CD14-positive monocyte (primary cell): ENCODE data around the gene RALGAPA2. TPM values are rescaled to one million over a fixed set of nuclear protein-coding genes. Genes with fewer than 3 reads are reported as not detected.

Experiments used
- DNase-seq, 3 donors: peaks; one replicate each; pipeline ENCODE4 v3.0.0-alpha.2; 2011 to 2022
- H2AFZ ChIP-seq: 2 replicates; pipeline ENCODE4 v1.6.0; 2012; ENCODE audit warnings: mild to moderate bottlenecking, low read depth, low read length, inconsistent platforms; ENCODE audit not compliant: insufficient read depth, poor library complexity, severe bottlenecking
- H3K27ac ChIP-seq, 2 donors: 1 replicate in 1 of 2; 2 replicates in 1 of 2; pipeline ENCODE4 v1.5.1; 2012 to 2013; ENCODE audit warnings: low read length in 2 of 2, control low read depth in 1 of 2, inconsistent platforms in 1 of 2, low read depth in 1 of 2, mild to moderate bottlenecking in 1 of 2
- H3K27me3 ChIP-seq, 2 donors: one replicate each; pipeline versions ENCODE4 v1.6.0 to v1.6.1; 2011 to 2013; ENCODE audit warnings: low read length in 2 of 2; ENCODE audit not compliant: control insufficient read depth in 2 of 2, insufficient read depth in 2 of 2
- H3K36me3 ChIP-seq, 2 donors: replicated peaks in 1 of 2; 1 replicate in 1 of 2; 2 replicates in 1 of 2; pipeline versions ENCODE4 v1.5.1 to v1.6.1; 2012 to 2013; ENCODE audit warnings: low read length in 2 of 2, control low read depth in 1 of 2, inconsistent platforms in 1 of 2, mild to moderate bottlenecking in 1 of 2; ENCODE audit not compliant: insufficient read depth in 2 of 2, control insufficient read depth in 1 of 2
- H3K4me1 ChIP-seq, 2 donors: 1 replicate in 1 of 2; 2 replicates in 1 of 2; pipeline versions ENCODE4 v1.5.1 to v1.6.1; 2012 to 2013; ENCODE audit warnings: low read length in 2 of 2, control low read depth in 1 of 2, inconsistent platforms in 1 of 2, mild to moderate bottlenecking in 1 of 2, moderate library complexity in 1 of 2; ENCODE audit not compliant: insufficient read depth in 2 of 2, control insufficient read depth in 1 of 2
- H3K4me2 ChIP-seq: replicated peaks from 2 replicates; pipeline ENCODE3; 2012; ENCODE audit warnings: low read length, moderate library complexity, mild to moderate bottlenecking; ENCODE audit not compliant: poor library complexity, severe bottlenecking; ENCODE audit errors: extremely low read depth
- H3K4me3 ChIP-seq, 3 experiments: fragments of 200-600 bp in 1 of 3; sonication (generic) in 1 of 3; replicated peaks in 1 of 3; 1 replicate in 2 of 3; 2 replicates in 1 of 3; pipeline ENCODE4 v1.5.1; 2011 to 2013; ENCODE audit warnings: low read length in 3 of 3, mild to moderate bottlenecking in 3 of 3, control low read depth in 2 of 3, low read depth in 2 of 3, inconsistent platforms in 1 of 3, moderate library complexity in 1 of 3
- H3K79me2 ChIP-seq: 2 replicates; pipeline ENCODE4 v1.6.0; 2012; ENCODE audit warnings: mild to moderate bottlenecking, control low read depth, inconsistent platforms, low read length, moderate library complexity; ENCODE audit not compliant: insufficient read depth
- H3K9ac ChIP-seq: 2 replicates; pipeline ENCODE4 v1.6.0; 2017; ENCODE audit warnings: low read length, mild to moderate bottlenecking; ENCODE audit not compliant: insufficient read depth, poor library complexity, severe bottlenecking
- H3K9me3 ChIP-seq, 2 donors: replicated peaks in 1 of 2; 1 replicate in 1 of 2; 2 replicates in 1 of 2; pipeline versions ENCODE4 v1.5.1 to v1.6.1; 2012 to 2013; ENCODE audit warnings: low read length in 2 of 2, control low read depth in 1 of 2; ENCODE audit not compliant: control insufficient read depth in 1 of 2, insufficient read depth in 1 of 2
- H4K20me1 ChIP-seq: 2 replicates; pipeline ENCODE4 v1.6.0; 2012; ENCODE audit warnings: mild to moderate bottlenecking, low read length, control low read depth, moderate library complexity; ENCODE audit not compliant: insufficient read depth
- H3K27ac Mint-ChIP-seq, 7 donors: one replicate each; pipeline ENCODE4 v1.8.0; 2020; ENCODE audit warnings: mild to moderate bottlenecking in 7 of 7, mixed read lengths in 7 of 7, moderate library complexity in 6 of 7, inconsistent platforms in 2 of 7
- H3K27me3 Mint-ChIP-seq, 3 donors: one replicate each; pipeline ENCODE4 v1.8.0; 2021 to 2022; ENCODE audit warnings: low read depth in 3 of 3, mild to moderate bottlenecking in 3 of 3, mixed read lengths in 3 of 3, moderate library complexity in 3 of 3, inconsistent platforms in 1 of 3
- H3K36me3 Mint-ChIP-seq, 2 donors: one replicate each; pipeline ENCODE4 v1.8.0; 2020; ENCODE audit warnings: mixed read lengths in 2 of 2, inconsistent platforms in 1 of 2, mild to moderate bottlenecking in 1 of 2
- H3K4me1 Mint-ChIP-seq: one replicate; pipeline ENCODE4 v1.8.0; 2020; ENCODE audit warnings: mild to moderate bottlenecking, mixed read lengths
- H3K4me3 Mint-ChIP-seq, 2 donors: one replicate each; pipeline ENCODE4 v1.8.0; 2020; ENCODE audit warnings: mild to moderate bottlenecking in 2 of 2, mixed read lengths in 2 of 2, moderate library complexity in 1 of 2
- H3K9me3 Mint-ChIP-seq, 7 donors: one replicate each; pipeline ENCODE4 v1.8.0; 2020 to 2022; ENCODE audit warnings: mixed read lengths in 7 of 7, mild to moderate bottlenecking in 6 of 7, moderate library complexity in 6 of 7, inconsistent platforms in 2 of 7
- WGBS: methylation state at CpG from one replicate; pipeline ENCODE4 v1.1.5; 2013; ENCODE audit warnings: missing lambda C conversion rate; ENCODE audit not compliant: insufficient coverage; 5-methylcytosine and 5-hydroxymethylcytosine counted together
- intact Hi-C, 2 donors: fragments of 100-400 bp; cut with micrococcal nuclease; formaldehyde crosslinking; loops; one replicate each; pipeline versions ENCODE4 v1.15.0 to v1.15.1; 2023
- polyA plus RNA-seq, 3 donors: library from polyadenylated mRNA; depleted of rRNA in 1 of 3; unstranded in 2 of 3; stranded (reverse) in 1 of 3; fragments of 300-500 nt in 2 of 3; fragments of >200 nt in 1 of 3; fragmentation: Illumina TruSeq in 2 of 3; gene quantifications; 1 replicate in 2 of 3; 2 replicates in 1 of 3; pipeline ENCODE4 v1.2.3, GENCODE V29; 2012 to 2021
- TF ChIP-seq, protein P1 (sequence below): fragments of 200-600 bp; IDR thresholded peaks from one replicate; pipeline ENCODE4 v1.8.0; 2022; ENCODE audit warnings: antibody characterized with exemption, mild to moderate bottlenecking

Gene RALGAPA2
- polyA plus RNA-seq, 3 donors, result 6.2 to 13.0 (median 8.9) TPM

DNA sequence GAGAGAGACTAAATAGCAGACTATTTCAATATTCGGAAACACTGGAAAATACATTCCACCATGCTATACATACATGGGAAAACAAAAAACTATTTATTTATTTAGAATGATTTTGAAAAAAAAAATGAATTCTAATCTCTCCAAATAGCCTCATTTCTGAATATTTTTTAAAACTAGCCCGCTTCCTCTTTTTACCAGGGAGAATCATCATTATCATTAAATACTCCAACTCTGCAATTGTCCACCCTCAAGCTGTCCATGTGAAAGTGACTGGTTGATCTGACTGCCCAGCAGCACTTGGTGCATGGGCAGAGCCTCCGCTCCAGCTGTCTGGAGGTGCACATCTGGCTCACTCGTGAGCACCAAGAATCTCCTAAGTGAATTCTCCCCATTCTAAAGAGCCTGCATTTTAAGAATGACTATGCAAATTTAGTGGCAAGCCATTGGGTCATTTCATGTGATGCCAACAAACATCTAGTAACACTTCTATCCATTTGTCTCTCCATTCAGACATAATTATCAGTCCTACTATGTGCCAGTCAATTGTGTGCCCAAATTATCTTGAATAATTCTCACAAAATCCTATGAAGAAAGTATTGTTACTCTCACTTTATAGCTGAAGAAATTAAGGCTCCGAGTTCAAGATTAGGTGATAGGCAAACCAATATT lies 279.7 kb downstream of the RALGAPA2 start:
- TF ChIP-seq, protein P1, sequence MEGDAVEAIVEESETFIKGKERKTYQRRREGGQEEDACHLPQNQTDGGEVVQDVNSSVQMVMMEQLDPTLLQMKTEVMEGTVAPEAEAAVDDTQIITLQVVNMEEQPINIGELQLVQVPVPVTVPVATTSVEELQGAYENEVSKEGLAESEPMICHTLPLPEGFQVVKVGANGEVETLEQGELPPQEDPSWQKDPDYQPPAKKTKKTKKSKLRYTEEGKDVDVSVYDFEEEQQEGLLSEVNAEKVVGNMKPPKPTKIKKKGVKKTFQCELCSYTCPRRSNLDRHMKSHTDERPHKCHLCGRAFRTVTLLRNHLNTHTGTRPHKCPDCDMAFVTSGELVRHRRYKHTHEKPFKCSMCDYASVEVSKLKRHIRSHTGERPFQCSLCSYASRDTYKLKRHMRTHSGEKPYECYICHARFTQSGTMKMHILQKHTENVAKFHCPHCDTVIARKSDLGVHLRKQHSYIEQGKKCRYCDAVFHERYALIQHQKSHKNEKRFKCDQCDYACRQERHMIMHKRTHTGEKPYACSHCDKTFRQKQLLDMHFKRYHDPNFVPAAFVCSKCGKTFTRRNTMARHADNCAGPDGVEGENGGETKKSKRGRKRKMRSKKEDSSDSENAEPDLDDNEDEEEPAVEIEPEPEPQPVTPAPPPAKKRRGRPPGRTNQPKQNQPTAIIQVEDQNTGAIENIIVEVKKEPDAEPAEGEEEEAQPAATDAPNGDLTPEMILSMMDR, result no peak
- Histone ChIP-seq H3K79me2 (no peaks in the 10 kb centered on the region), H3K9ac (no peak overlapping the region), H4K20me1 (peaks cover 3% of the 10 kb centered on the region), H3K27ac (no peak overlapping the region), H3K4me2 (no peak overlapping the region), H3K36me3 (peaks cover 2 to 49% of the 10 kb centered on the region in 2 donors), H3K4me3 (no peak overlapping the region), H3K9me3 (no peaks in the 10 kb centered on the region), H3K4me1 (no peaks in the 10 kb centered on the region), H3K27me3 (no peaks in the 10 kb centered on the region), H2AFZ (no peak overlapping the region)
- Mint-ChIP-seq H3K36me3 (peaks cover 51 to 62% of the 10 kb centered on the region in 2 donors), H3K27me3 (peaks cover 0 to 2% (median 0%) of the 10 kb centered on the region in 3 donors), H3K4me3 (no peak overlapping the region), H3K9me3 (no peaks in the 10 kb centered on the region), H3K27ac (no peak overlapping the region), H3K4me1 (peaks cover 2% of the 10 kb centered on the region)
- no CpG with 5 or more reads among the region's 5 CpGs for WGBS
- intact Hi-C loops, result no loop called here
- no peak for DNase-seq

DNA sequence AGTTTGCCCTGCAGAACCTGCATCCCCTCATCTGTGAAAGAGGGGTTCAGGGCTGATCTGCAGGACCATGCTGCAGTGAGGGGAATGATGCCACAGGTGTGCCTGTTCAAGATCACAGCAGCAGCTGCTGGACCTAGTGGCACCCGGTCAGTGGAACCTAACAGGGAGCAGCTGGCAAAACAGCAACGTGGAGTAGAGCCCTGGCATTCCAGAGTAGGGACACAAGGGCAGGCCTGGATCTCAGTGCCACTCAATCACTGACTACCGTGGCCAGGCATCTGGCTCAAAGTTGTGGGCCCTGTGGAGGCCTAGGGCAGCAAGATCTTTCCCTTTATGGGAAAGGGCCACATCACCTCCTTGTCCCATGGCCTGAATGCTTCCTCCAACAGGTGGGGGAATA lies 282.4 kb downstream of the RALGAPA2 start:
- no peaks in the 10 kb centered on the region for H3K27me3 ChIP-seq
- peaks cover 3% of the 10 kb centered on the region for H4K20me1 ChIP-seq
- no peaks in the 10 kb centered on the region for H3K9me3 Mint-ChIP-seq
- H3K9me3 ChIP-seq, result no peaks in the 10 kb centered on the region
- H3K27ac ChIP-seq, result no peak overlapping the region
- 100% methylated on average over 3 of the region's 3 CpGs for WGBS
- H3K27ac Mint-ChIP-seq, result no peak overlapping the region
- H3K4me3 ChIP-seq, result no peak overlapping the region
- TF ChIP-seq, protein P1, result no peak
- intact Hi-C loops, result no loop called here
- H3K4me2 ChIP-seq, result no peak overlapping the region
- peaks cover 54 to 70% of the 10 kb centered on the region in 2 donors for H3K36me3 Mint-ChIP-seq
- no peaks in the 10 kb centered on the region for H3K4me1 ChIP-seq
- H3K27me3 Mint-ChIP-seq, result peaks cover 0 to 2% (median 0%) of the 10 kb centered on the region in 3 donors
- no peak overlapping the region for H3K4me3 Mint-ChIP-seq
- H3K4me1 Mint-ChIP-seq, result peaks cover 2% of the 10 kb centered on the region
- DNase-seq, result no peak
- no peaks in the 10 kb centered on the region for H3K79me2 ChIP-seq
- no peak overlapping the region for H3K9ac ChIP-seq
- H3K36me3 ChIP-seq, result peaks cover 3 to 49% of the 10 kb centered on the region in 2 donors
- no peak overlapping the region for H2AFZ ChIP-seq
